Hematopoietic multipotent progenitor cell treated with erythropoietin and hydrocortisone succinate and interleukin-3 and kit ligand, for 17 days (in vitro differentiated cells): ENCODE measurements around the gene CATSPERB.
"Not testable (repeated sequence)": the region's sequence is repeated elsewhere in the genome, so short reads cannot be mapped to it uniquely, and the experiment has no call there.

Experiments
- DNase-seq: peaks from one replicate; pipeline ENCODE4 v3.0.0-alpha.2; 2015; ENCODE audit warnings: low spot score

CATSPERB gene

GRCh38 chr14:91731986-91732385 is at the start of gene CATSPERB:
Gene CATSPERB (minus strand): TSS chr14:91732086. CDS start chr14:91729479, 2,607 bp downstream.
- DNase-seq, result no peak

- DNase-seq, result no peak
These were observed 48.6 kb upstream of the CATSPERB start for GRCh38 chr14:91780452-91780851.

- DNase-seq, result no peak
These were observed 46.3 kb upstream of the CATSPERB start for GRCh38 chr14:91778217-91778616.

GRCh38 chr14:91774140-91775096 is 42.5 kb upstream of the CATSPERB start:
- no peak for DNase-seq

- no peak for DNase-seq
These were observed 38.3 kb upstream of the CATSPERB start for GRCh38 chr14:91770185-91770584.

GRCh38 chr14:91755570-91756295 is 23.8 kb upstream of the CATSPERB start:
- no peak for DNase-seq

- DNase-seq, result no peak
These were observed 22.9 kb upstream of the CATSPERB start for GRCh38 chr14:91754819-91755218.

- no peak for DNase-seq
These were observed 22.3 kb upstream of the CATSPERB start for GRCh38 chr14:91754185-91754584.

- no peak for DNase-seq
These were observed 21.7 kb upstream of the CATSPERB start for GRCh38 chr14:91753501-91754128.

GRCh38 chr14:91752961-91753360 is 21.1 kb upstream of the CATSPERB start:
- DNase-seq, result no peak

GRCh38 chr14:91751719-91752118 is 19.8 kb upstream of the CATSPERB start:
- DNase-seq, result no peak

- no peak for DNase-seq
These were observed 18.8 kb upstream of the CATSPERB start for GRCh38 chr14:91750634-91751198.

- no peak for DNase-seq
These were observed 18.0 kb upstream of the CATSPERB start for GRCh38 chr14:91749868-91750267.

- no peak for DNase-seq
These were observed 16.2 kb upstream of the CATSPERB start for GRCh38 chr14:91748049-91748448.

GRCh38 chr14:91745344-91745743 is 13.5 kb upstream of the CATSPERB start:
- no peak for DNase-seq

- DNase-seq, result no peak
These were observed 12.2 kb upstream of the CATSPERB start for GRCh38 chr14:91744068-91744480.

- no peak for DNase-seq
These were observed 11.4 kb upstream of the CATSPERB start for GRCh38 chr14:91743305-91743653.

- no peak for DNase-seq
These were observed 10.9 kb upstream of the CATSPERB start for GRCh38 chr14:91742621-91743304.

- not testable (repeated sequence) for DNase-seq
These were observed 8.0 kb upstream of the CATSPERB start for GRCh38 chr14:91739867-91740266.

- DNase-seq, result no peak
These were observed 5.7 kb upstream of the CATSPERB start for GRCh38 chr14:91737619-91738018.

GRCh38 chr14:91732859-91733477 is 1.1 kb upstream of the CATSPERB start:
- no peak for DNase-seq
